Ovary (tissue), 9 donors: ENCODE results near the gene HCN1. TPM values are rescaled to one million over a fixed set of nuclear protein-coding genes. Genes with fewer than 3 reads are reported as not detected.

Experiments
- DNase-seq, 5 donors: peaks; one replicate each; pipeline ENCODE4 v3.0.0-alpha.2; 2019 to 2020
- H3K27ac ChIP-seq, 2 donors: fragments of 200-600 bp; one replicate each; pipeline versions ENCODE4 v1.5.1 to v1.8.0; 2019 to 2022
- H3K27me3 ChIP-seq: fragments of 200-600 bp; one replicate; pipeline ENCODE4 v1.8.0; 2022
- H3K36me3 ChIP-seq: fragments of 200-600 bp; sonication (generic); one replicate; pipeline ENCODE4 v1.5.1; 2019
- H3K4me1 ChIP-seq: one replicate; pipeline ENCODE4 v1.8.1; 2013; ENCODE audit warnings: mild to moderate bottlenecking, moderate library complexity; ENCODE audit not compliant: insufficient read depth
- H3K4me3 ChIP-seq: fragments of 200-600 bp; sonication (generic); one replicate; pipeline ENCODE4 v1.5.1; 2017
- H3K9me3 ChIP-seq, 2 donors: fragments of 200-600 bp in 1 of 2; sonication (generic) in 1 of 2; one replicate each; pipeline versions ENCODE4 v1.5.1 to v1.8.1; 2013 to 2019; ENCODE audit warnings: mild to moderate bottlenecking in 1 of 2, moderate library complexity in 1 of 2
- CTCF ChIP-seq, 3 donors: fragments of 450-650 bp in 2 of 3; fragments of 200-600 bp in 1 of 3; IDR thresholded peaks; one replicate each; pipeline versions ENCODE4 v1.5.1 to v1.8.0; 2016 to 2022; ENCODE audit warnings: antibody characterized with exemption in 3 of 3, mild to moderate bottlenecking in 1 of 3
- EP300 ChIP-seq: sonication (generic); formaldehyde crosslinking; IDR thresholded peaks from one replicate; pipeline ENCODE4 v1.6.1; 2017; ENCODE audit warnings: antibody characterized with exemption
- POLR2A ChIP-seq: fragments of 450-650 bp; IDR thresholded peaks from one replicate; pipeline ENCODE4 v1.6.1; 2017; ENCODE audit warnings: antibody characterized with exemption, mild to moderate bottlenecking, moderate library complexity
- WGBS, 3 donors: extraction: QIAGEN DNeasy Blood & Tissue Kit in 1 of 3; methylation state at CpG; one replicate each; pipeline versions ENCODE4 v1.1.5 to v1.1.7; 2013 to 2017; 5-methylcytosine and 5-hydroxymethylcytosine counted together
- intact Hi-C, 4 donors: fragments of 100-400 bp; cut with DNase I; formaldehyde crosslinking; loops; one replicate each; pipeline versions ENCODE4 v1.11.0 to v1.15.1; 2022 to 2023
- polyA plus RNA-seq, 2 donors: library from polyadenylated mRNA; stranded (reverse); fragments of 200-250 nt in 1 of 2; fragments of 350-450 nt in 1 of 2; fragmentation: Illumina TruSeq in 1 of 2; extraction: RNeasy Lipid Tissue Mini Kit (QIAGEN cat#74804) in 1 of 2; gene quantifications; one replicate each; pipeline ENCODE4 v1.2.3, GENCODE V29; 2013 to 2014
- total RNA-seq, 7 donors: library from RNA; depleted of rRNA in 2 of 7; stranded (reverse); fragments of >200 nt in 2 of 7; fragmentation: NEBNext Ultra II Directional in 3 of 7; extraction: Animal tissue kit (Norgen Biotek cat#: 25700) in 3 of 7; gene quantifications; one replicate each; pipeline versions ENCODE4 v1.1.0 to v1.2.4, GENCODE V29; 2016 to 2023
- donor health status: DM: no; HTN: no; CAD: no; lungs with moderate emphysema.
- donor health status: DM: no; HTN: no; CAD: no.
- donor health status: Bipolar disorder and iron deficiency.
- donor health status: DM: yes; HTN: yes; CAD: no.
- donor health status: DM: no; HTN: no; CAD: no.
- donor health status: DM: yes; HTN: yes; CAD: no.

HCN1 gene
- total and polyA plus RNA-seq, 9 donors = under 0.01 to 0.27 (median 0.05) TPM; not detected in 6

GRCh38 chr5:45417285-45417998, 278.7 kb downstream of the HCN1 start:
- no peaks in the 10 kb centered on the region for H3K9me3 ChIP-seq
- no peaks in the 10 kb centered on the region for H3K27me3 ChIP-seq
- DNase-seq = no peak
- H3K4me1 ChIP-seq = no peaks in the 10 kb centered on the region
- intact Hi-C loops = no loop called here
- 63 to 76% (median 66%) methylated on average over 2 of the region's 2 CpGs for WGBS, 3 donors
- no peak overlapping the region for H3K27ac ChIP-seq
- no peaks in the 10 kb centered on the region for H3K36me3 ChIP-seq
- TF ChIP-seq POLR2A (no peak), EP300 (no peak), CTCF (IDR thresholded peaks at IDR 0.05) (no peak)
- no peak overlapping the region for H3K4me3 ChIP-seq

GRCh38 chr5:45414620-45415573, 281.3 kb downstream of the HCN1 start:
- H3K9me3 ChIP-seq = no peaks in the 10 kb centered on the region
- intact Hi-C loops = no loop called here
- WGBS, 3 donors = 46 to 75% (median 56%) methylated on average over 2 of the region's 2 CpGs

DNA sequence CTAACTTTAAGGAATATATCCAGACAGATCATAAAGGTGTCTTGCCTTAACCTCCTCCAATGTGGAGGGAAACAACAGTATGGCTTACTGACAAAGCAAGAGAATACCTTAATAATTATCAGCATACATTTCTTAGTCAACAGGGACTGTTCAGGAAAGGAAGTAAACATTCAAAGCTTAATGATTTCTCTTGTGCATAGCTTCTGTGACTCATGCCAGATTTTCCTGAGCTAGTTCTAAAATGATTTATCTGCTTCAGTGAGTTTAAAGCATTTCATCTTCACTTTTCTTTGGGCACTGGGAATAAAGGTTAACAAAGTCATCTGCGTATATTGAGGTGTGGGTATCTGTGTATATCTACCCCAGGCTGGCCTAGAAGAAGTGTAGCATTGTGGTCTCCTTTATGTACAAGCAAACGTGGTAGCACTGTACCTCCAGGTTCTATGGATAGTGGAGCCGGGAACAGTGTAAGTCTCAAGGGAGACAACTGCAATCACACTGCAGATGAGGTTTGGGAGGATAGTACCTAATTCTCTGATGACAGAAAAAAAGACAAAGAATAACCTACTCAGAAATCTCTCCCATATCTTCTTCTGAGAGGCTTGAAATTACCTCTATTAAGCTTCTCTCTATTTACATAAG, 284.1 kb downstream of the HCN1 start:
- no peaks in the 10 kb centered on the region for H3K36me3 ChIP-seq
- H3K27ac ChIP-seq = no peak overlapping the region
- no peaks in the 10 kb centered on the region for H3K9me3 ChIP-seq
- no peak for TF ChIP-seq POLR2A
- no peak for TF ChIP-seq CTCF (IDR thresholded peaks at IDR 0.05)
- no peak for TF ChIP-seq EP300
- no peaks in the 10 kb centered on the region for H3K4me1 ChIP-seq
- H3K27me3 ChIP-seq = no peaks in the 10 kb centered on the region
- H3K4me3 ChIP-seq = no peak overlapping the region
- WGBS, 3 donors = 56 to 70% (median 65%) methylated on average over 3 of the region's 3 CpGs
- intact Hi-C loops = no loop called here
- no peak for DNase-seq

More at GRCh38 chr5:45414620-45415573, 281.3 kb downstream of the HCN1 start:
- no peak overlapping the region for H3K27ac ChIP-seq
- H3K27me3 ChIP-seq = no peaks in the 10 kb centered on the region
- no peak for TF ChIP-seq CTCF (IDR thresholded peaks at IDR 0.05)
- TF ChIP-seq POLR2A = no peak
- no peak for TF ChIP-seq EP300
- no peaks in the 10 kb centered on the region for H3K4me1 ChIP-seq
- no peak for DNase-seq
- no peak overlapping the region for H3K4me3 ChIP-seq
- no peaks in the 10 kb centered on the region for H3K36me3 ChIP-seq

DNA sequence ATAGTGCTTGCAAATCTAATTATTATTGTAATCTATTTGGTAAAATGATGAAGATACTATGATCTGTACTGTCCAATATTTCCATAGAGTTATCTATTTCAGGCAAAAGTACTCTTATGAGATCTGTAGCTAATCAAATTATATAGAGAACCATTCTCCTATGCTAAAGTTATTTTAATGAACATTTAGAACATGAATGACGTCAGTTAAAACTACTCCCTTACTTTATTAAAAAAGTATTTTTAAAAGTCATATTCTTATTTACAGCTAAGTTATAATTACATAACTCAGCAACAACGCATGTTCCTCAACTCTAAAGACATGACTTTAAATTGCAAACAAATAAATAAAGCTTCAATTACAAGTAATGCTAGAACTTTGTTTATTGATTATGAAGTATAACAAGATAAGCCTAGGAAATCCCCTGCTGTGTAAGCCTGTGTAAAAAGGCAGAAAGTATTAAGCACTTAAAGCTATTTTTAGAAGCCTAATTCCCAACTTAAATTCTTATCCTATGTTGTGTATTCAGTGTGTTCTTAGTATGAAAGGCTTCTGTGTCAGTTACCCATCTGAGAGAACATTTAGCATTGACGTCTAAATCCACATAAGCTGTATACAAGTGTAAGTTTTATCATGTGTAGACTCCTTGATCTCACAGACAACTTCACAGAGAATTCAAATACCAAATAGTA, 285.7 kb downstream of the HCN1 start:
- no peak for DNase-seq
- H3K9me3 ChIP-seq = no peaks in the 10 kb centered on the region
- H3K27me3 ChIP-seq = no peaks in the 10 kb centered on the region
- H3K36me3 ChIP-seq = no peaks in the 10 kb centered on the region
- no peak overlapping the region for H3K27ac ChIP-seq
- WGBS, 3 donors = 25 to 66% (median 27%) methylated on average over 3 of the region's 3 CpGs
- no peaks in the 10 kb centered on the region for H3K4me1 ChIP-seq
- TF ChIP-seq EP300 = no peak
- no peak for TF ChIP-seq CTCF (IDR thresholded peaks at IDR 0.05)
- TF ChIP-seq POLR2A = no peak
- intact Hi-C loops = no loop called here
- no peak overlapping the region for H3K4me3 ChIP-seq
